GM11168 (cell line): ENCODE data around the gene SAMD4B.

Experiments
- in situ Hi-C: fragments of 300-500 bp; cut with MboI; formaldehyde crosslinking; loops from one replicate; pipeline ENCODE4 v1.12.0; 2022; ENCODE audit warnings: low sequenced_read_pairs; ENCODE audit not compliant: unreplicated experiment

The SAMD4B gene

DNA sequence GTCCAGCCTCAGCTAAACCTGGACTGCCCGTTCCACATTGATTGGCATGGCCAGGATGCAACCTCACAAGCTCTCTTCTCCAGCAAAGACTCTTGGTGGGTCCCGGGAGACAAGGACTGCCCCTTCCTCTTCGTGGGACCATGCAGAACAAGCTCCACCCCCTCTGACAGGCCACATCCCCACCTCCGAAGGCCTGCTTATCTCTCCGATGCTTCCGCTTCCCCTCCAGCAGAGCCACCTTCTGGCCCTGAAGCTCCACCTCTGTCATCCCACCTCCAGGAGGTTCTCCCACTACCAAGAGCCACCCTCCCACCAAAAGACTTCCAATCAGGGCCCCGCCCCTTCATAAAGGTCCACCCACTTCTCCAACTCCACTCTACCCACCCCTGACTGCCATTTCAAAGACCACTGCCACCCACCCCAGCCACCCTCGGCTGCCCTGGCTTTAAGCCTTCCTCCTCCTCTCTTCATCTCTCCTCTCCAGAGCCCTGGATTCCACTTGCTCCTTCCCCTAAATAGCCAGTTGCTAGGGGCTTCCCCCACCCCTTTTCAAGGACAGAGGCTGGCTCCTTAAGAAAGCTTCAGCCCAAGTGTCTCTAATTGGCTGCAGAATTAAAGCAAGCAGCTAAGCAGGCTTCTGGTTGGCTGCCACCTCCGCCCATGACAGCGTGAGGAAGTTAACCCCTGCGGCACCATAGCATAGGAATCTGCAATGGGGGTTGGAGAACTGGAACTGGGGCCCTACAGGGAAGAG, 31.5 kb upstream of the SAMD4B start:
- in situ Hi-C loops, result no loop called here

DNA sequence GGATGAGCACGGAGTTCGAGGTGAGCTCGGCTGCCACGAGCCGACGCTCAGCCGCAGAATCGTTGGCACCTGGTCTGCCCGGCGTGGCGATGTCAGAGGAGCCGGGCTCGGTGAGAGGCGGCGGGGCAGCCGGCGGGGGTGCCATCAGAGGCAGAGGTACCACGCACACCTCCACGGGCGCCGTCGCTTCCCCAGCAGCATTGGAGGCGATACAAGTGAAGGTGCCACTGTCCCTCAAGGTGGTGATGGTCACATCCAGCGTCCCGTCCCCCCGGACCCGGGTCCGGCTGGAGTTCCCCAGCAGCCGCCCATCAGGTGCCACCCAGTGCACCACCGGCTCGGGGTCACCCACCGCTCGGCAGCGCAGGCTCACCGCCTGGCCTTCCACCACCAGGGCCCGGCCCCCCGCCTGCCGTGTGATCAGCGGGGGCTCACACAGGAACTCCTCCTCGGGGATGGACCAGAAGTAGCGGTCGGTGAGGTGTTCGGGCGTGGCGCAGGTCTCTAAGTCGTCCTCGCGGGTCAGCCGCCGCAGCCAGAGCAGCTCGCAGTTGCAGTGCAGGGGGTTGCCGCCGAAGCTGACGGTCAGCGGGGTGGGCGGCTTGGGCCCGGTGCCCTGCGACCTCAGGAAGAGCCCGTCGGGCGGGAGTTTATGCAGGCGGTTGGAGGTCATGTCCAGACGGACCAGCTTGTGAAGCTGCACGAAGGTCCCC, 28.0 kb upstream of the SAMD4B start:
- in situ Hi-C loops, result no loop called here

GRCh38 chr19:39315933-39316332, 26.3 kb upstream of the SAMD4B start:
- in situ Hi-C loops, result loop anchor here (5.0 kb wide), 2 partner anchors 84 to 194 kb away; no protein-coding TSS in a partner anchor

DNA sequence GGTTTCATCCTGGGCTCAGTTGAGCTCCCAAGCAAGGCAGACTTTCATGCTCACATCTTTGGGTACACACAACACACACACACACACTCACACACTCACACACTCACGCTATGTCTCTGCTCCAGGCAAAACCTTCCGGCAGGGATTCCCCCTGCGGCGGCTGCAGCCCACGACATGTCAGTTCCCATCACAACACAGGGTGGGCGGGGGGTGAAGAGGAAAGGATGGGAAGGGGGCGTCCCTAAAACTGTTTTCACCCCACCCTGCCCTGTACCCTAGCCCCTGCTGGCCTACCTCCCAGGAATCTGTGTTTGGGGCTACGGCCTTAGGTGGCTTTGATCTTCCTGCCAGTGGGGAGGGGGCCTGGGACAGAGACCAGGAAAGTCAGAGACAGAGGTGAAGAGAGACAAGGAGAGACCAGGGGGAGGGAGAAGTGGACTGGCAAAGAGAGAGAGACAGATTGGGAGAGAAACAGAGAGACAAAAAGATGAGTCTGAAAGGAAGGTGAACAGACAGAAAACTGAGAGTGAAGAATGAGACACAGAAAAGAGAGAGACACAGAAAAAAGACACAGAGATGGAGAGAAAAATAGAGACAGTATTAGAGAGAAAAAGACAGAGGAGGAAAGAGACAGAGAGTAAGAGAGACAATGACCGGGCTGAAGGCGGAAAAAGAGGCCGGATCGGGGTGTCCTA, 25.4 kb upstream of the SAMD4B start:
- in situ Hi-C loops, result loop anchor here (5.0 kb wide), 2 partner anchors 84 to 194 kb away; no protein-coding TSS in a partner anchor

GRCh38 chr19:39317476-39317875, 24.7 kb upstream of the SAMD4B start:
- in situ Hi-C loops, result loop anchor here (5.0 kb wide), 2 partner anchors 85 to 195 kb away; no protein-coding TSS in a partner anchor

DNA sequence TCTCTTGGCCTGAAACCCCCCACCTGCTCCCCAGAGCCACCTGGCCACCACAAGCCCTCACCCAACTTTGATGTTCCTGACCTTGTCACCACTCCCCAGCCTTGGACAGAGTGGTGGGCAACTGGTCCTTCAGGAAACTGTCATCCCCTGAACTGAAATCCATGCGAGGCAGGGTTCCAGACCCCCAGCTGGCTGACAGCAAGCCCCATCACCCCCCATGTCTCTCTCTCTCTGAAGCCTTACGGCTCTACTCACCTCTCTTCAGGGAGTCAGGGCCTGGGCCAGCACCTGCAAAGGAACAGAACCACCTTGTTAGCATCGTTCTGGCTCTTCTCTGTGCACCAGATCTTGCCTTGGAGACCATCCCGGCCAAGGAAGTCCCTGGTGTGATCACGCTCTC, 24.1 kb upstream of the SAMD4B start:
- in situ Hi-C loops, result loop anchor here (5.0 kb wide), 2 partner anchors 86 to 196 kb away; no protein-coding TSS in a partner anchor

- in situ Hi-C loops, result loop anchor here (5.0 kb wide), 2 partner anchors 86 to 196 kb away; no protein-coding TSS in a partner anchor
Observed at GRCh38 chr19:39318690-39319089, 23.5 kb upstream of the SAMD4B start.

DNA sequence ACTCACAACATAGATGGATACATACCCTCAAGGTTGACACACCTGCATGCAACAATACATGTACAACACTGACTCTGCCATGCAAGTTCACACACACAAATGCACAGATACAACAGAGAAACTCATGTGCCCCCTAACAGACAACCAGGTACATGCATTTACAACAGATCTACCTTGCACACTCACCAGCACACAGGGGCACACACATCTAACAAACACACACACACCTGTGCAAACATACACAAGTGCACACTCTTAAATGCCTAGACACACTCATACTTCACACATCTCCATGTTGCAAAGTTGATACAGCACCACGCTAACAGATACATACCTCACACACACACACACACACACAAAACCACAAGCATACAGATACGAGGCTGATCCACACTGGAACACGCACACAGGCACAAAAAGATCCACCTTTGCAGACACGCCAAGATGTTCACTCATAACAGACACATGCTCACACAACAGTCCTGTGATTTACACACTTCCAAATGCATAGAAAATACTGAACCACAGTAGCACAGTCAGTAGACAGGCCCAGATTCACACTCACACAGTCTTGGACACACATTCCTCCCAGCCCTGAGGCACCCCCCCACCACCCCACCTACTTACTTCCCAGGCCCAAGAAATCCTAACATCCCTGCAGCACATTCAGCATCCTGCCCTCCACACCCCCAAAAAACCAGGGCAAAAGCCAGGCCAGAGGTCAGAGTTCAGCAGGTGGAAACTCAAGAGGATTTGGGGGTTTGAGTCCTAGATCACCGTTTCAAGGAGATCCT, 22.9 kb upstream of the SAMD4B start:
- in situ Hi-C loops, result loop anchor here (5.0 kb wide), 2 partner anchors 87 to 197 kb away; no protein-coding TSS in a partner anchor

- in situ Hi-C loops, result loop anchor here (5.0 kb wide), 2 partner anchors 88 to 198 kb away; no protein-coding TSS in a partner anchor
Observed at GRCh38 chr19:39319892-39320248, 22.4 kb upstream of the SAMD4B start.

- in situ Hi-C loops, result no loop called here
Observed at GRCh38 chr19:39321117-39321831, 20.9 kb upstream of the SAMD4B start.

GRCh38 chr19:39321832-39322176, 20.4 kb upstream of the SAMD4B start:
- in situ Hi-C loops, result no loop called here

GRCh38 chr19:39324242-39324842, 17.9 kb upstream of the SAMD4B start:
- in situ Hi-C loops, result no loop called here

GRCh38 chr19:39325778-39326665, 16.2 kb upstream of the SAMD4B start:
- in situ Hi-C loops, result no loop called here

- in situ Hi-C loops, result no loop called here
Observed at GRCh38 chr19:39327363-39328045, 14.7 kb upstream of the SAMD4B start.

DNA sequence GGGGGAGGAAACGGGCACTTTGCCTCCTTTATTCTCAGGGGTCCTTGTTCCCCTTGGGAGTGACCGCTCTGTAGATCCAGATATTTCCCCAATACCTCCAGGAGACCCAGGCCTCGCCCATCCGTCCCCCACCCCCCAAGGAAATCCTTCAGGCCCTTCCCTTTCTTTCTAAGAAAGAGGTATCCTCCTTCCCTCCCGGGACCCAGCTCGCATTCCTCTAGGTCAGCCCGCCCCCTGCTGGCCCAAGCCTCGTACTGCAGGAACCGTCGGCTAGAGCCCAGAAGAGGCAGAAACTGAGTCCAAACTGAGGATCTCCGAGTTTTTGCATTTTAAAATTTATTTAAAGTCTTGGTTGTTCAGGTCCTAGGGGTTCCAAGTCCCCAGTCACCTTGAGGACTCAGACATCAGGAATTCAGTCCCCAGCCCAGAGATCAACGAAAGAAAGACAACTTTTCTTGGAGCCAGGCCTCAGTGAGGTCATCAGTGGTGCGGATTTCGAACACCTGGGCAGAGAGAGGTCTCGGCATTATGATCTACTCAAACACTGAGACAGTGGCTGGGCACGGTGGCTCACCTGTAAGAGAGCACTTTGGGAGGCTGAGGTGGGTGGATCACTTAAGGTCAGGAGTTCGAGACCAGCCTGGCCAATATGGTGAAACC, 14.0 kb upstream of the SAMD4B start:
- in situ Hi-C loops, result no loop called here

GRCh38 chr19:39329948-39330347, 12.3 kb upstream of the SAMD4B start:
- in situ Hi-C loops, result loop anchor here (10.0 kb wide), 1 partner anchor 375 kb away; no protein-coding TSS in a partner anchor

DNA sequence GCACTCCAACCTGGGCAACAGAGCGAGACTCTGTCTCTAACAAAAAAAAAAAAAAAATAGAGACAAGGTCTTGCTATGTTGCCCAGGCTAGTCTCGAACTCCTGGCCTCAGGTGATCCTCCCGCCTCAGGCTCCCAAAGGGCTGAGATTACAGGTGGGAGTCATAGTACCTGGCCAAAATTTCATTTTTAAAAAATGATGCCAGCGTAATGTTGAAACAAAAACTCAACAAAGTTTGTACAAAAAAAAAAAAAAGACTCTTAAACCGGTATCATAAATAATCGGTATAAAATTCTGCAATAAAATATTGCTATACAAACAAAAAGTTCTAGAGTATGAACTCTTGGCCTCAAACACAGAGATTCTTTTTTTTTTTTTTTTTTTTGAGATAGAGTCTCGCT, 9.9 kb upstream of the SAMD4B start:
- in situ Hi-C loops, result loop anchor here (10.0 kb wide), 1 partner anchor 377 kb away; no protein-coding TSS in a partner anchor
